RWPE2 (cell line): ENCODE data around the gene CNTN1.

Source experiments
- ATAC-seq: fragments of 200-7000 bp; cut with Tn5 transposase; 3 replicates; pipeline ENCODE4 v1.9.1; 2021; ENCODE audit warnings: low read depth
- DNase-seq: peaks from one replicate; pipeline ENCODE4 v3.0.0-alpha.2; 2020; ENCODE audit warnings: low spot score
- H3K27ac ChIP-seq: fragments of 450-650 bp; 2 replicates; pipeline ENCODE4 v1.5.1; 2017; ENCODE audit warnings: mild to moderate bottlenecking; ENCODE audit not compliant: poor library complexity, severe bottlenecking
- H3K27me3 ChIP-seq: fragments of 250-450 bp; sonication (Bioruptor Pico); 2 replicates; pipeline ENCODE4 v1.5.1; 2021; ENCODE audit warnings: mild to moderate bottlenecking, moderate library complexity; ENCODE audit not compliant: insufficient read depth, poor library complexity, severe bottlenecking
- H3K36me3 ChIP-seq: fragments of 250-450 bp; sonication (Bioruptor Pico); 2 replicates; pipeline ENCODE4 v1.5.1; 2020; ENCODE audit warnings: low read depth, mild to moderate bottlenecking, moderate library complexity
- H3K4me1 ChIP-seq: fragments of 250-450 bp; sonication (Bioruptor Pico); 2 replicates; pipeline ENCODE4 v1.5.1; 2021; ENCODE audit warnings: mild to moderate bottlenecking, moderate library complexity; ENCODE audit not compliant: insufficient read depth, poor library complexity, severe bottlenecking
- H3K4me3 ChIP-seq: fragments of 250-450 bp; sonication (Bioruptor Pico); 2 replicates; pipeline ENCODE4 v1.5.1; 2021; ENCODE audit warnings: mild to moderate bottlenecking, moderate library complexity; ENCODE audit not compliant: severe bottlenecking
- H3K9me3 ChIP-seq: fragments of 250-450 bp; sonication (Bioruptor Pico); 2 replicates; pipeline ENCODE4 v1.5.1; 2021; ENCODE audit warnings: mild to moderate bottlenecking, moderate library complexity; ENCODE audit not compliant: severe bottlenecking
- TF ChIP-seq, protein P1 (sequence below): fragments of 450-650 bp; IDR thresholded peaks from one replicate; pipeline ENCODE4 v1.5.1; 2017; ENCODE audit warnings: mild to moderate bottlenecking, moderate library complexity; ENCODE audit not compliant: poor library complexity, severe bottlenecking

CNTN1 gene

DNA sequence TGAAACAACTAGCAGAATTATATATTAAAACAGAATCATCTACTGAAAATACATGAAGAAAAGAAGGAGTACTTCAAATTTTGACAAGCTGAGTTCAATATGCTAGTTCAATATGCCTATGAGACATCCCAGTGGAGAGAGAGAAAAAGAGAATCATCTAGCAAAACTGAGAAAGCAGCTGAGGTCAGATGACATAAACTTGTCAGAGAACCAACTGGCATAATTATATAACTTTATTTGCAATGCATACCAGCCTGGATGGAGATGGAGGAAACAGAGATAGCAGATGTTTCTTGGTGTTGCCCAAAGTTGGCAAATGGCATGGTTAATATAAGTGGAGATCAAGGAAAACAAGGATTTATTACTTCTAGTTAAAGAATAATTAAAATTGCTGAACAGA, 347.2 kb downstream of the CNTN1 start:
- H3K4me1 ChIP-seq: no peaks in the 10 kb centered on the region
- ATAC-seq (no peak), DNase-seq (no peak)
- H3K36me3 ChIP-seq: no peaks in the 10 kb centered on the region
- TF ChIP-seq, protein P1, sequence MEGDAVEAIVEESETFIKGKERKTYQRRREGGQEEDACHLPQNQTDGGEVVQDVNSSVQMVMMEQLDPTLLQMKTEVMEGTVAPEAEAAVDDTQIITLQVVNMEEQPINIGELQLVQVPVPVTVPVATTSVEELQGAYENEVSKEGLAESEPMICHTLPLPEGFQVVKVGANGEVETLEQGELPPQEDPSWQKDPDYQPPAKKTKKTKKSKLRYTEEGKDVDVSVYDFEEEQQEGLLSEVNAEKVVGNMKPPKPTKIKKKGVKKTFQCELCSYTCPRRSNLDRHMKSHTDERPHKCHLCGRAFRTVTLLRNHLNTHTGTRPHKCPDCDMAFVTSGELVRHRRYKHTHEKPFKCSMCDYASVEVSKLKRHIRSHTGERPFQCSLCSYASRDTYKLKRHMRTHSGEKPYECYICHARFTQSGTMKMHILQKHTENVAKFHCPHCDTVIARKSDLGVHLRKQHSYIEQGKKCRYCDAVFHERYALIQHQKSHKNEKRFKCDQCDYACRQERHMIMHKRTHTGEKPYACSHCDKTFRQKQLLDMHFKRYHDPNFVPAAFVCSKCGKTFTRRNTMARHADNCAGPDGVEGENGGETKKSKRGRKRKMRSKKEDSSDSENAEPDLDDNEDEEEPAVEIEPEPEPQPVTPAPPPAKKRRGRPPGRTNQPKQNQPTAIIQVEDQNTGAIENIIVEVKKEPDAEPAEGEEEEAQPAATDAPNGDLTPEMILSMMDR: no peak
- H3K4me3 ChIP-seq: no peak overlapping the region
- H3K27me3 ChIP-seq: no peaks in the 10 kb centered on the region
- H3K9me3 ChIP-seq: no peaks in the 10 kb centered on the region
- no peak overlapping the region for H3K27ac ChIP-seq

DNA sequence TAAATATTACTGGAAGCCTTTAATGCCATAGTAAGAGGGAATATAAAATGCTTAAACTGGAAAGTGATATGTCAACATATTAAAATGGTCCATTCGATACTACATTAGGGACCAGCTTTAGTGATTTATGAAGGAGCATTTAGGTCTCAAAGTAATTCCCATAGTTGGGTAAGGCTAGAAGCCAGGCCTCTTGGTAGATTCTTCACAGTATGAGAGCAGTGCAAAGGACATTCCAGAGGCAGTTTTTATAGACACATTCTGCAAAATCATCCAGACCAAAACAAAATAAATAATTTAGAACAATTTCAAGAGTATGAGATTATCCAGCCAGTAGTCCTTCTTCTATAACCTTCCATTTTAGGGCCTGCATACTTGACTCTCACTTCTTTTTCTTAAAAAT, 353.3 kb downstream of the CNTN1 start:
- H3K9me3 ChIP-seq: no peaks in the 10 kb centered on the region
- no peak overlapping the region for H3K4me3 ChIP-seq
- no peak overlapping the region for H3K27ac ChIP-seq
- no peaks in the 10 kb centered on the region for H3K4me1 ChIP-seq
- H3K27me3 ChIP-seq: no peaks in the 10 kb centered on the region
- ATAC-seq: no peak
- H3K36me3 ChIP-seq: no peaks in the 10 kb centered on the region
- DNase-seq: no peak
- TF ChIP-seq, protein P1: no peak

DNA sequence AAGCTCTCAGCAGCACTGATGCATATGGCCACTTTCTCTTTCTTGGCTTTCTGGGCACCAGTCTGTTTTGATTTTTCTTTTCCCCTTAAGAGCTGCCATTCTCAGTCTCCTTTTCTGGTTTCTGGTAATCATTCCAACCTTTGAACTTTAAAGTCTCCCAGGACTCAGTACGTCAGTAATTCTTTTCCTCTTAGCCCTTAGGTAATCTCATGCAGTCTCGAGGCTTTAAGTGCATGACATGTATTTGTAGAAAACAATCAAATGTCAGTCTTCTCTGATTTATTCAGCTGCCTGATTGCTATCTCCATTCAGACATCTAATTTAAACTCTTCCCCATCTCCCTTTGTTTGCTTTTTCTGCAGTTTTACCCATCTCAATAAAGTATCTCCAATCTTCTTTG, 356.8 kb downstream of the CNTN1 start:
- H3K27me3 ChIP-seq: no peaks in the 10 kb centered on the region
- ATAC-seq (no peak), DNase-seq (no peak)
- no peaks in the 10 kb centered on the region for H3K36me3 ChIP-seq
- H3K27ac ChIP-seq: no peak overlapping the region
- no peak overlapping the region for H3K4me3 ChIP-seq
- H3K4me1 ChIP-seq: no peaks in the 10 kb centered on the region
- TF ChIP-seq, protein P1: no peak
- H3K9me3 ChIP-seq: no peaks in the 10 kb centered on the region

DNA sequence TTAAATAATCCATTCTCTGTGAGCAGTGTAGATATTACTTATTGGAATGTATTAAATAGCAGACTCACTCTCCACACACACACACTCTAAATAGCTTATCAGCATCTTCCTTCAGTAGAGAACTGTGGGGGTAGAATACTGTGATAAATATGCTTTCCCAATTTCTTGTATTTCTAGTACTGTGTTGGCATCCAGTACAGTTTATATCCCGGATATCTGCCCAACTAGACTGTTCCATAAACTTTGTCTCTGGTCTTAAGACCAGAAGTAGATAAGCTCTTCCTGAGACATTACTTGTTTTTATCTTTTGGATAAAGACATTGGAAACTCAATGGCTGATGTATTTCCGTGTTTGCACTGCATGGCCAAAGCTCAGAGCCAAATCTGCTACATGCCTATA, 359.7 kb downstream of the CNTN1 start:
- no peak overlapping the region for H3K4me3 ChIP-seq
- no peaks in the 10 kb centered on the region for H3K36me3 ChIP-seq
- DNase-seq: no peak
- no peak for ATAC-seq
- TF ChIP-seq, protein P1: no peak
- H3K4me1 ChIP-seq: no peaks in the 10 kb centered on the region
- H3K9me3 ChIP-seq: no peaks in the 10 kb centered on the region
- no peaks in the 10 kb centered on the region for H3K27me3 ChIP-seq
- no peak overlapping the region for H3K27ac ChIP-seq

DNA sequence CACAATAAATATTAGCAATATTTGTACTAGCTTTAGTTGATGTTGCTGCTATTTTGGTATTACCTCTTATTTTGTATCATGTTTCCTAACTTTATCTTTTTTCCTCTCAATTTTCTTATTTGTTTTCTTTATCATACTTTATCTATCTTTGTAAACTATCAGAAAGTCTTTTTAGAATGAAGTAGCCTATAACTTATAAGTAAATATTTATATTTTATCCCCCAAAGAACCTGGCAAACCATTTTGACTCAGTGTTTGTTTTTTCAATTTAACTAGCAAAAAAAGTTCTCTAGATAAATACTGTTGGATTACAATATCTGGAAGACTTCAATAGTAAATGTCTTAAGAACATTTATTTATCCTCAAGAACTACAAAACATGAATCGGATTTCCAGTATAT, 360.2 kb downstream of the CNTN1 start:
- Histone ChIP-seq H3K4me3 (no peak overlapping the region), H3K9me3 (no peaks in the 10 kb centered on the region), H3K36me3 (no peaks in the 10 kb centered on the region), H3K27me3 (no peaks in the 10 kb centered on the region), H3K4me1 (no peaks in the 10 kb centered on the region), H3K27ac (no peak overlapping the region)
- DNase-seq (no peak), ATAC-seq (no peak)
- TF ChIP-seq, protein P1: no peak
